Activated CD4-positive, alpha-beta T cell treated with anti-CD3 and anti-CD28 coated beads, Interleukin-2, amount 50 U/mL, for 1 hour (primary cell): Measurements from ENCODE around the gene KMT2B.
"Not testable (repeated sequence)": the region's sequence is repeated elsewhere in the genome, so short reads cannot be mapped to it uniquely, and the experiment has no call there.

Experiments
- DNase-seq: peaks from one replicate; pipeline ENCODE4 v3.0.0-alpha.2; 2020

The KMT2B gene

GRCh38 chr19:35717665-35718344 lies at the start of gene KMT2B:
Gene KMT2B, plus strand, starts transcription at chr19:35718003. Its CDS starts 16 bp downstream, at chr19:35718019.
- DNase-seq = no peak

- no peak for DNase-seq
Observed at GRCh38 chr19:35669566-35669965, 48.2 kb upstream of the KMT2B start.

GRCh38 chr19:35669974-35670373 lies 47.8 kb upstream of the KMT2B start:
- DNase-seq = no peak

- no peak for DNase-seq
Observed at GRCh38 chr19:35670686-35671085, 47.1 kb upstream of the KMT2B start.

- no peak for DNase-seq
Observed at GRCh38 chr19:35671818-35672217, 46.0 kb upstream of the KMT2B start.

- peak; percentile 11 for DNase-seq
Observed at GRCh38 chr19:35673121-35673804, 44.5 kb upstream of the KMT2B start.

GRCh38 chr19:35675589-35676140 lies 42.1 kb upstream of the KMT2B start:
- no peak for DNase-seq

GRCh38 chr19:35689836-35690235 lies 28.0 kb upstream of the KMT2B start:
- DNase-seq = no peak

- DNase-seq = not testable (repeated sequence)
Observed at GRCh38 chr19:35691106-35691505, 26.7 kb upstream of the KMT2B start.

GRCh38 chr19:35692010-35692409 lies 25.8 kb upstream of the KMT2B start:
- DNase-seq = no peak

- DNase-seq = no peak
Observed at GRCh38 chr19:35693422-35693821, 24.4 kb upstream of the KMT2B start.

GRCh38 chr19:35693835-35694599 lies 23.8 kb upstream of the KMT2B start:
- DNase-seq = peak; percentile 89

GRCh38 chr19:35695895-35696422 lies 21.8 kb upstream of the KMT2B start:
- DNase-seq = no peak

GRCh38 chr19:35696835-35697234 lies 21.0 kb upstream of the KMT2B start:
- no peak for DNase-seq

GRCh38 chr19:35702223-35703012 lies 15.4 kb upstream of the KMT2B start:
- peak; percentile 89 for DNase-seq

- no peak for DNase-seq
Observed at GRCh38 chr19:35703343-35703742, 14.5 kb upstream of the KMT2B start.

GRCh38 chr19:35704218-35704617 lies 13.6 kb upstream of the KMT2B start, which contains the start of gene ZBTB32:
Gene ZBTB32, plus strand, starts transcription at chr19:35704558. Its CDS starts 10,069 bp downstream, at chr19:35714627.
- DNase-seq = no peak

GRCh38 chr19:35708391-35708790 lies 9.4 kb upstream of the KMT2B start:
- no peak for DNase-seq

- DNase-seq = no peak
Observed at GRCh38 chr19:35710784-35711723, 6.7 kb upstream of the KMT2B start.

GRCh38 chr19:35712567-35713505 lies 5.0 kb upstream of the KMT2B start:
- no peak for DNase-seq
